HepG2 (cell line): ENCODE measurements around the gene ZNFX1. TPM values are rescaled to one million over a fixed set of nuclear protein-coding genes. Genes with fewer than 3 reads are reported as not detected.

Source experiments
- KLF6 ChIP-seq: IDR thresholded peaks from 2 replicates; pipeline ENCODE4 v1.8.0; 2016; ENCODE audit warnings: missing biosample characterization, missing genetic modification reagents
- MAFF ChIP-seq: IDR thresholded peaks from 2 replicates; pipeline ENCODE4 v1.6.1; 2011; ENCODE audit warnings: low read depth, low read length, improper control_type of control experiment
- MYNN ChIP-seq: sonication (generic); formaldehyde crosslinking; IDR thresholded peaks from 2 replicates; pipeline ENCODE4 v1.4.0; 2020; ENCODE audit warnings: mild to moderate bottlenecking, low read depth, missing genetic modification reagents
- NFIB ChIP-seq: sonication (generic); formaldehyde crosslinking; IDR thresholded peaks from 2 replicates; pipeline ENCODE4 v1.9.0; 2021; ENCODE audit warnings: missing genetic modification reagents, mild to moderate bottlenecking, borderline replicate concordance
- RBM22 ChIP-seq: fragments of 200-400 bp; formaldehyde crosslinking; optimal IDR thresholded peaks from 2 replicates; pipeline ENCODE3; 2017; ENCODE audit warnings: mild to moderate bottlenecking, low read length, moderate library complexity
- SALL2 ChIP-seq: sonication (generic); formaldehyde crosslinking; IDR thresholded peaks from 2 replicates; pipeline ENCODE4 v1.8.1; 2023; ENCODE audit warnings: mild to moderate bottlenecking, missing genetic modification reagents, inconsistent platforms
- TCF12 ChIP-seq, 2 experiments: fragments of 450-650 bp in 1 of 2; sonication (generic) in 1 of 2; formaldehyde crosslinking in 1 of 2; IDR thresholded peaks; 2 replicates each; pipeline versions ENCODE4 v1.6.1 to v1.8.0; 2017 to 2022; ENCODE audit warnings: antibody characterized with exemption in 1 of 2, mild to moderate bottlenecking in 1 of 2, missing genetic modification reagents in 1 of 2, moderate library complexity in 1 of 2
- ZBTB20 ChIP-seq: sonication (generic); formaldehyde crosslinking; IDR thresholded peaks from 2 replicates; pipeline ENCODE4 v1.8.1; 2023; ENCODE audit warnings: missing genetic modification reagents, low read depth, mild to moderate bottlenecking, borderline replicate concordance
- ZNF124 ChIP-seq: sonication (generic); formaldehyde crosslinking; IDR thresholded peaks from 2 replicates; pipeline ENCODE4 v1.4.0; 2020; ENCODE audit warnings: missing genetic modification reagents
- ZNF331 ChIP-seq: sonication (generic); formaldehyde crosslinking; IDR thresholded peaks from 2 replicates; pipeline ENCODE4 v1.4.0; 2020; ENCODE audit warnings: missing genetic modification reagents
- ZNF33B ChIP-seq: sonication (generic); formaldehyde crosslinking; IDR thresholded peaks from 2 replicates; pipeline ENCODE4 v1.5.1; 2020; ENCODE audit warnings: mild to moderate bottlenecking, missing genetic modification reagents
- ZNF703 ChIP-seq: sonication (generic); formaldehyde crosslinking; IDR thresholded peaks from 2 replicates; pipeline ENCODE4 v1.5.1; 2020; ENCODE audit warnings: missing genetic modification reagents, mild to moderate bottlenecking, moderate library complexity, borderline replicate concordance
- ZNF713 ChIP-seq: sonication (generic); formaldehyde crosslinking; IDR thresholded peaks from 2 replicates; pipeline ENCODE4 v1.4.0; 2020; ENCODE audit warnings: mild to moderate bottlenecking, missing genetic modification reagents
- polyA plus RNA-seq, 8 experiments: library from polyadenylated mRNA; depleted of rRNA in 3 of 8; stranded (reverse) in 7 of 8; unstranded in 1 of 8; fragments of >200 nt; fragmentation: Illumina TruSeq in 4 of 8; extraction: Trizol in 4 of 8; gene quantifications; 2 replicates each; pipeline versions ENCODE4 v1.2.1 to v1.2.3, GENCODE V29; 2011 to 2016; ENCODE audit warnings: low read depth in 4 of 8, missing spikeins in 1 of 8, mixed read lengths in 1 of 8; ENCODE audit not compliant: insufficient read depth in 1 of 8
- total RNA-seq, 5 experiments: library from RNA; depleted of rRNA; stranded (reverse); fragments of >200 nt; fragmentation: Illumina TruSeq; extraction: Trizol; gene quantifications; 2 replicates each; pipeline ENCODE4 v1.2.3, GENCODE V29; 2016; ENCODE audit warnings: low read depth in 1 of 5
- TF ChIP-seq, protein P1 (sequence below): sonication (generic); formaldehyde crosslinking; IDR thresholded peaks from 2 replicates; pipeline ENCODE4 v1.4.0; 2020; ENCODE audit warnings: missing genetic modification reagents
- TF ChIP-seq, protein P2 (sequence below): sonication (generic); formaldehyde crosslinking; IDR thresholded peaks from 2 replicates; pipeline ENCODE4 v1.9.0; 2021; ENCODE audit warnings: missing genetic modification reagents, mild to moderate bottlenecking, borderline replicate concordance
- TF ChIP-seq, protein P3 (sequence below): IDR thresholded peaks from 2 replicates; pipeline ENCODE4 v1.4.0; 2020; ENCODE audit warnings: mild to moderate bottlenecking, missing genetic modification reagents
- TF ChIP-seq, protein P4 (sequence below): sonication (generic); formaldehyde crosslinking; IDR thresholded peaks from 2 replicates; pipeline ENCODE4 v1.4.0; 2020; ENCODE audit warnings: mild to moderate bottlenecking, missing genetic modification reagents

Gene ZNFX1
- total and polyA plus RNA-seq, 2 of the 13 experiments (the other 11 are each of a cell fraction or from before 2014, with no cell fraction given) = 2.9 to 11.1 TPM

DNA sequence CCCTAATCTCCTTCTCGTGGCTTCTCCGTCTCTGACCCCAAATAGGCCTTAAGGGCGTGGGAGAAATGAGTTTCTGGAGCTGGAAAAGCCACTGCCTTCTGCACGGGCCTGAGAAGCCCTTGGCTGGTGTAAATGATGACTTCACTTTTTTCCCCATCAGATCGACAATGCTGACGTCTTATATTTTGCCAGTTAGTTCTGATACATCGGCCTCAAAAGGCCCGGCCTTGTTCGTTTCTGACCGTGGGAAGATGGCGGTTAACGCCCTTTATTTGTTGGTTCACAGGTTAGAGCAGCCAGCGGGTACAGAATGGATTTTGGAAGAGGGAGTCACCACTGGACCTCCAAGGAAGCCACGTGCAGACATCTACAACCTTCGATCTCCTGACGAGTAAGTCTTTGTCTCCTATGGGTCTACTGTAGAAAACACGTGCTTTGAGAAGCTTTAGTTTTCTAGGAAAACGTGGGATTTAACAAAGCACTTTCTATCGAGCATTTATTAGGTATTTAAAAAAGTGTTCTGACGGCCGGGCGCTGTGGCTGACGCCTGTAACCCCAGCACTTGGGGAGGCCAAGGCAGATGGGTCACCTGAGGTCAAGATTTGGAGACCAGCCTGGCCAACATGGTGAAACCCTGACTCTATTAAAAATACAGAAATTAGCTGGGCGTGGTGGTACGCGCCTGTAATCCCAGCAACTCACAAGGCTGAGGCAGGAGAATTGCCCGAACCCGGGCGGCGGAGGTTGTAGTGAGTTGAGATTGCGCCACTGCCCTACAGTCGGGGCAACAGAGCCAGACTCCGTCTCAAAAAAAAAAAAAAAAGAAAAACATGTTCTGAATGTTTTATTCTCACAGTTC lies 1.2 kb upstream of the ZNFX1 start (continued):
- TF ChIP-seq, protein P1, sequence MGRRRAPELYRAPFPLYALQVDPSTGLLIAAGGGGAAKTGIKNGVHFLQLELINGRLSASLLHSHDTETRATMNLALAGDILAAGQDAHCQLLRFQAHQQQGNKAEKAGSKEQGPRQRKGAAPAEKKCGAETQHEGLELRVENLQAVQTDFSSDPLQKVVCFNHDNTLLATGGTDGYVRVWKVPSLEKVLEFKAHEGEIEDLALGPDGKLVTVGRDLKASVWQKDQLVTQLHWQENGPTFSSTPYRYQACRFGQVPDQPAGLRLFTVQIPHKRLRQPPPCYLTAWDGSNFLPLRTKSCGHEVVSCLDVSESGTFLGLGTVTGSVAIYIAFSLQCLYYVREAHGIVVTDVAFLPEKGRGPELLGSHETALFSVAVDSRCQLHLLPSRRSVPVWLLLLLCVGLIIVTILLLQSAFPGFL (CRISPR knock-in tag) = peak; percentile 16; the same call in 1 of the 2 replicates
- TF ChIP-seq ZNF33B (CRISPR knock-in tag) (peak; percentile 11), MAFF (peak; percentile 93), MYNN (CRISPR knock-in tag) (no peak; the same call in 1 of the 2 replicates), ZNF703 (CRISPR knock-in tag) (no peak; the same call in 1 of the 2 replicates), ZBTB20 (CRISPR knock-in tag) (no peak), TCF12 (IDR thresholded peaks at IDR 0.05) (no peak), TCF12 (CRISPR knock-in tag; IDR thresholded peaks at IDR 0.05) (no peak), RBM22 (peak; percentile 91), ZNF331 (no peak), NFIB (CRISPR knock-in tag) (no peak), KLF6 (no peak), ZNF124 (CRISPR knock-in tag) (no peak), ZNF713 (CRISPR knock-in tag) (peak; percentile 44; the same call in 1 of the 2 replicates), SALL2 (CRISPR knock-in tag) (no peak)
- TF ChIP-seq, protein P2, sequence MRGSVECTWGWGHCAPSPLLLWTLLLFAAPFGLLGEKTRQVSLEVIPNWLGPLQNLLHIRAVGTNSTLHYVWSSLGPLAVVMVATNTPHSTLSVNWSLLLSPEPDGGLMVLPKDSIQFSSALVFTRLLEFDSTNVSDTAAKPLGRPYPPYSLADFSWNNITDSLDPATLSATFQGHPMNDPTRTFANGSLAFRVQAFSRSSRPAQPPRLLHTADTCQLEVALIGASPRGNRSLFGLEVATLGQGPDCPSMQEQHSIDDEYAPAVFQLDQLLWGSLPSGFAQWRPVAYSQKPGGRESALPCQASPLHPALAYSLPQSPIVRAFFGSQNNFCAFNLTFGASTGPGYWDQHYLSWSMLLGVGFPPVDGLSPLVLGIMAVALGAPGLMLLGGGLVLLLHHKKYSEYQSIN (CRISPR knock-in tag) = no peak
- TF ChIP-seq, protein P3, sequence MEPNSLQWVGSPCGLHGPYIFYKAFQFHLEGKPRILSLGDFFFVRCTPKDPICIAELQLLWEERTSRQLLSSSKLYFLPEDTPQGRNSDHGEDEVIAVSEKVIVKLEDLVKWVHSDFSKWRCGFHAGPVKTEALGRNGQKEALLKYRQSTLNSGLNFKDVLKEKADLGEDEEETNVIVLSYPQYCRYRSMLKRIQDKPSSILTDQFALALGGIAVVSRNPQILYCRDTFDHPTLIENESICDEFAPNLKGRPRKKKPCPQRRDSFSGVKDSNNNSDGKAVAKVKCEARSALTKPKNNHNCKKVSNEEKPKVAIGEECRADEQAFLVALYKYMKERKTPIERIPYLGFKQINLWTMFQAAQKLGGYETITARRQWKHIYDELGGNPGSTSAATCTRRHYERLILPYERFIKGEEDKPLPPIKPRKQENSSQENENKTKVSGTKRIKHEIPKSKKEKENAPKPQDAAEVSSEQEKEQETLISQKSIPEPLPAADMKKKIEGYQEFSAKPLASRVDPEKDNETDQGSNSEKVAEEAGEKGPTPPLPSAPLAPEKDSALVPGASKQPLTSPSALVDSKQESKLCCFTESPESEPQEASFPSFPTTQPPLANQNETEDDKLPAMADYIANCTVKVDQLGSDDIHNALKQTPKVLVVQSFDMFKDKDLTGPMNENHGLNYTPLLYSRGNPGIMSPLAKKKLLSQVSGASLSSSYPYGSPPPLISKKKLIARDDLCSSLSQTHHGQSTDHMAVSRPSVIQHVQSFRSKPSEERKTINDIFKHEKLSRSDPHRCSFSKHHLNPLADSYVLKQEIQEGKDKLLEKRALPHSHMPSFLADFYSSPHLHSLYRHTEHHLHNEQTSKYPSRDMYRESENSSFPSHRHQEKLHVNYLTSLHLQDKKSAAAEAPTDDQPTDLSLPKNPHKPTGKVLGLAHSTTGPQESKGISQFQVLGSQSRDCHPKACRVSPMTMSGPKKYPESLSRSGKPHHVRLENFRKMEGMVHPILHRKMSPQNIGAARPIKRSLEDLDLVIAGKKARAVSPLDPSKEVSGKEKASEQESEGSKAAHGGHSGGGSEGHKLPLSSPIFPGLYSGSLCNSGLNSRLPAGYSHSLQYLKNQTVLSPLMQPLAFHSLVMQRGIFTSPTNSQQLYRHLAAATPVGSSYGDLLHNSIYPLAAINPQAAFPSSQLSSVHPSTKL = no peak
- TF ChIP-seq, protein P4, sequence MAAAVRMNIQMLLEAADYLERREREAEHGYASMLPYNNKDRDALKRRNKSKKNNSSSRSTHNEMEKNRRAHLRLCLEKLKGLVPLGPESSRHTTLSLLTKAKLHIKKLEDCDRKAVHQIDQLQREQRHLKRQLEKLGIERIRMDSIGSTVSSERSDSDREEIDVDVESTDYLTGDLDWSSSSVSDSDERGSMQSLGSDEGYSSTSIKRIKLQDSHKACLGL (CRISPR knock-in tag) = no peak; the same call in 1 of the 2 replicates
